ENCODE results near the gene AGGF1. TPM values are rescaled to one million over a fixed set of nuclear protein-coding genes. Genes with fewer than 3 reads are reported as not detected.

AGGF1 gene
- total and polyA plus RNA-seq, 10 donors: 8.2 to 33.6 (median 25.9) TPM

DNA sequence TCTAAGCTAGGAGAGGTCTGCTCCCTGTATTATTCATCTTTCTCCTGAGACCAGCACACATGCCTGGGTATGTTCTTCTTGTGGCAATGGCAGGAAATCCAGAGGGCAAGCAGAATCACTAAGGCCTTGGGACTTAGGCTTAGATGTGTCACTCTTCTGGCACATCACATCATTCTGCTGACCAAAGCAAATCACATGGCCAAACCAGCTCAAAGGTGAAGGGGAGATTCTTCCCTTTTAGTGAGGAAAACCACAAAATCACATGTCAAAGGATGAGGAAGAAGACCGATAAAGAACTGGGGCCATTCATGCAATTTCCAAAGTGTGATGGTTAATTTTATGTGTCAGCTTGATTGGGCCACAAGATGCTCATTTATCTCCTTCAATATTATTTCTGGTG is 5.7 kb upstream of the AGGF1 start:
- H3K27ac ChIP-seq: no peak overlapping the region
- H3K4me1 ChIP-seq: peaks cover 0 to 6% (median 1%) of the 10 kb centered on the region in 6 donors
- WGBS, 5 donors: 29 to 71% (median 36%) methylated on average over 1 of the region's 1 CpG
- H3K27me3 ChIP-seq (replicated peaks in 1 of 7): peaks cover 0 to 13% (median 0%) of the 10 kb centered on the region in 7 donors
- H3K4me3 ChIP-seq: no peak overlapping the region
- H3K36me3 ChIP-seq: no peaks in the 10 kb centered on the region
- TF ChIP-seq, protein P1, sequence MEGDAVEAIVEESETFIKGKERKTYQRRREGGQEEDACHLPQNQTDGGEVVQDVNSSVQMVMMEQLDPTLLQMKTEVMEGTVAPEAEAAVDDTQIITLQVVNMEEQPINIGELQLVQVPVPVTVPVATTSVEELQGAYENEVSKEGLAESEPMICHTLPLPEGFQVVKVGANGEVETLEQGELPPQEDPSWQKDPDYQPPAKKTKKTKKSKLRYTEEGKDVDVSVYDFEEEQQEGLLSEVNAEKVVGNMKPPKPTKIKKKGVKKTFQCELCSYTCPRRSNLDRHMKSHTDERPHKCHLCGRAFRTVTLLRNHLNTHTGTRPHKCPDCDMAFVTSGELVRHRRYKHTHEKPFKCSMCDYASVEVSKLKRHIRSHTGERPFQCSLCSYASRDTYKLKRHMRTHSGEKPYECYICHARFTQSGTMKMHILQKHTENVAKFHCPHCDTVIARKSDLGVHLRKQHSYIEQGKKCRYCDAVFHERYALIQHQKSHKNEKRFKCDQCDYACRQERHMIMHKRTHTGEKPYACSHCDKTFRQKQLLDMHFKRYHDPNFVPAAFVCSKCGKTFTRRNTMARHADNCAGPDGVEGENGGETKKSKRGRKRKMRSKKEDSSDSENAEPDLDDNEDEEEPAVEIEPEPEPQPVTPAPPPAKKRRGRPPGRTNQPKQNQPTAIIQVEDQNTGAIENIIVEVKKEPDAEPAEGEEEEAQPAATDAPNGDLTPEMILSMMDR (IDR thresholded peaks at IDR 0.05 in 8 of 11, conservative IDR thresholded peaks at IDR 0.05 in 3 of 11): no peak
- no peak for TF ChIP-seq POLR2AphosphoS5 (IDR thresholded peaks at IDR 0.05)
- no peak for TF ChIP-seq POLR2A (IDR thresholded peaks at IDR 0.05)
- no peak for DNase-seq
- intact Hi-C loops (cut with DNase I; ENCODE audit: low total_unique reads): no loop called here
- H3K9me3 ChIP-seq: peaks cover 0 to 15% (median 12%) of the 10 kb centered on the region in 8 donors

DNA sequence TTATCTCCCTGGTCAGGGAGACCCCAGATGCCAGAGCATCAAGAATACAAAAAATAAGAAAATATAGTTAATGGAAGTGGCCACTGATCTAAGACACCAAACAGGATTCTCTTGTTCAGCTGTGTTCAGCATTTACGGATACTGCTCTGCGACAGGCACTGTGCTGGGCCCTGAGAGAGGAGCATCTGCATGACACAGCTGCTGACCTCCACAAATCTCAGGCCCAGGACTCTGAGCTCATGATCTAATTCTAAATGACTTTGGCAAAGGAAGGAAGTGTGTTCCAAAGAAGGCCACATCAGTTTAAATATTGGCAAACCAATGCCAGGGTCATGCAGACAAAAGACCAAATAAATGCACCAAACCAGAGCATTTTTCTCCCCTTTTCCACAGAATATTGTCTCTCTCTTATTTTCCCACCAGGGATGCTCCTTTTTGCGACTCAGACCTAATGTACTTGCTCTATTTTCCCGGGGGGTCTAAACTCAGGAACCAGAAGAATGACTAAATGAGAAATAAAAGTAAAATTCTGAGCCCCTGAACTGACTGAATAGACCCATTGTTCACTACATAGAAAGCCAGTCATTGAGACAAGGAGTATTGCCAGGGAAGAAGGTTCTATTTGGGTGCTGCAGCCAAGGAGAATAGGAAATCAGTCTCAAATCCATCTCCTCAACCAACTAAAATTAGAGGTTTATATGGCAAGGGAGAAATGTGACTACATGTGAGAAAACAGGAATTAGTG is 1.4 kb upstream of the AGGF1 start:
- Histone ChIP-seq H3K4me3 (peak overlapping the region in 1 of 8 donors; percentile 88), H3K27me3 (replicated peaks in 1 of 7) (no peaks in the 10 kb centered on the region), H3K27ac (peak overlapping the region in 1 of 8 donors; percentile 94), H3K9me3 (peaks cover 0 to 17% (median 15%) of the 10 kb centered on the region in 8 donors), H3K36me3 (peaks cover 0 to 2% (median 0%) of the 10 kb centered on the region in 6 donors), H3K4me1 (peaks cover 7 to 40% (median 34%) of the 10 kb centered on the region in 6 donors)
- WGBS, 5 donors: 71 to 88% (median 87%) methylated on average over 4 of the region's 4 CpGs
- no peak for TF ChIP-seq POLR2AphosphoS5 (IDR thresholded peaks at IDR 0.05)
- TF ChIP-seq POLR2A (IDR thresholded peaks at IDR 0.05): no peak
- TF ChIP-seq, protein P1 (IDR thresholded peaks at IDR 0.05 in 8 of 11, conservative IDR thresholded peaks at IDR 0.05 in 3 of 11): no peak
- intact Hi-C loops (cut with DNase I; ENCODE audit: low total_unique reads): no loop called here
- DNase-seq: no peak

DNA sequence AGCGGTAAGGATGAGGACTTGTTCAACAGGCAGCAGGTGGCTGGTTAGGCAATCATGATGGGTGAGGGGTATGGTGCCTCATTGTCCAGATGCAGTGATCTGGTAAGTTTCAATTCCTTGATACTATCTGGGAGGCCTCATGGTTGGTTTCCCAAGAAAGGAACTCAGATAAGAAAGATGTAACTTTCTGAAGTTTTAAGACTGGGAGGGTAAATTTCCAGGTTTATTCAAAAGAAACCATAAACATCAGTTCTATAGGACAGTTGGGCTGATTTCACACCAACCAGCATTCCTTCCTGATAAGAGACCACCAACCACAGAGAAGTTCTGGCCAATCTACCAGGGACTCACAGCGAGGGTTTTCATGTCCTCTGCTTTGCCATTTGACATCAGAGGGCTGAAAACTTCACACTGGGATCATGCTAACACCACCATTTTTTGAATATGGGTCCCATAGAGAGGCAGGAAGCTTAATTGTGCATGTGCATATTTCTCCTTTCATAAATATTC is 773 bp upstream of the AGGF1 start:
- DNase-seq: no peak
- Histone ChIP-seq H3K4me1 (peaks cover 7 to 44% (median 36%) of the 10 kb centered on the region in 6 donors), H3K36me3 (peaks cover 0 to 8% (median 0%) of the 10 kb centered on the region in 6 donors), H3K27me3 (replicated peaks in 1 of 7) (no peaks in the 10 kb centered on the region), H3K4me3 (peak overlapping the region in 6 of 8 donors; percentile 70 to 96 (median 93)), H3K9me3 (peaks cover 0 to 17% (median 15%) of the 10 kb centered on the region in 8 donors), H3K27ac (peak overlapping the region in 6 of 8 donors; percentile 91 to 96 (median 93))
- intact Hi-C loops (cut with DNase I; ENCODE audit: low total_unique reads): no loop called here
- 86 to 95% (median 90%) methylated on average over 2 of the region's 2 CpGs for WGBS, 5 donors
- TF ChIP-seq POLR2AphosphoS5 (IDR thresholded peaks at IDR 0.05): no peak
- TF ChIP-seq POLR2A (IDR thresholded peaks at IDR 0.05): no peak
- TF ChIP-seq, protein P1 (IDR thresholded peaks at IDR 0.05 in 8 of 11, conservative IDR thresholded peaks at IDR 0.05 in 3 of 11): no peak

DNA sequence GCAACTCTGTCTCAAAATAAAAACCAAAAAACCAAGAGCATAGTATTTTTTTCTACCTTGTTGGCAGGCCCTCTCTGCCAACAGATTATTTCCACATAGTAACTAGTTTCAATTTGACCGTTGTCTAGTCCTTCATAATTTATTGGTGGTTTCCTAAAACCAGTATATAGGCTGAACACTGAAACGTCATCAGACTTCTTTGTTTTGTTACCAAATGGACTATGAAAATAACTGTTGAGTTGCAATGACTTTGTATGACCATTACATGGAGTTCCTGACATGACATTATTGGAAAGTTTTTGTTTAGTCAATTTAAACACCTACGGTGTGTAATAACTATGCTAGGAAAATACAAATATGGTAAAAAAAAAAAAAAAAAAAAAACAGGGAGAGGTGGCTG is 1.7 kb downstream of the AGGF1 start:
- Histone ChIP-seq H3K9me3 (peaks cover 0 to 17% (median 15%) of the 10 kb centered on the region in 8 donors), H3K27me3 (replicated peaks in 1 of 7) (no peaks in the 10 kb centered on the region), H3K36me3 (peaks cover 0 to 33% (median 17%) of the 10 kb centered on the region in 6 donors), H3K4me3 (peak overlapping the region in 4 of 8 donors; percentile 88 to 94 (median 93)), H3K4me1 (peaks cover 7 to 44% (median 36%) of the 10 kb centered on the region in 6 donors), H3K27ac (no peak overlapping the region)
- intact Hi-C loops (cut with DNase I; ENCODE audit: low total_unique reads): no loop called here
- TF ChIP-seq POLR2A (IDR thresholded peaks at IDR 0.05): no peak
- TF ChIP-seq, protein P1 (IDR thresholded peaks at IDR 0.05 in 8 of 11, conservative IDR thresholded peaks at IDR 0.05 in 3 of 11): no peak
- TF ChIP-seq POLR2AphosphoS5 (IDR thresholded peaks at IDR 0.05): no peak
- DNase-seq: no peak
- WGBS, 5 donors: 46 to 63% (median 61%) methylated on average over 3 of the region's 3 CpGs
